Amygdala (tissue), 56 donors: ENCODE measurements around the gene VIPAS39.

ENCODE experiments used
- DNase-seq, 56 donors: peaks; one replicate each; lab custom pipeline; 2025; lab: John Stamatoyannopoulos, UW

VIPAS39 gene

GRCh38 chr14:77457522-77458248 lies at the start of gene VIPAS39, which contains the start of gene AHSA1:
Gene VIPAS39, minus strand, starts transcription at chr14:77457601. Its CDS starts 3,499 bp downstream, at chr14:77454102.
Gene AHSA1, plus strand, starts transcription at chr14:77458093. Its CDS starts 97 bp downstream, at chr14:77458190.
- DNase-seq = peak; percentile 59 to 99 (median 97)

- no peak for DNase-seq
Measured at GRCh38 chr14:77505031-77505430, 47.6 kb upstream of the VIPAS39 start.

- no peak for DNase-seq
Measured at GRCh38 chr14:77503138-77503537, 45.7 kb upstream of the VIPAS39 start.

GRCh38 chr14:77502109-77502782 lies 44.8 kb upstream of the VIPAS39 start:
- DNase-seq = no peak

GRCh38 chr14:77498984-77499527 lies 41.7 kb upstream of the VIPAS39 start:
- no peak for DNase-seq

- DNase-seq = peak in 5 of 56 donors; percentile 6 to 15 (median 11)
Measured at GRCh38 chr14:77498120-77498979, 40.9 kb upstream of the VIPAS39 start, which contains the start of gene ISM2. Gene ISM2, minus strand, starts transcription at chr14:77498816. Its CDS starts 23 bp downstream, at chr14:77498793.

GRCh38 chr14:77495334-77495733 lies 37.9 kb upstream of the VIPAS39 start:
- peak in 4 of 56 donors; percentile 4 to 8 (median 6) for DNase-seq

- DNase-seq = no peak
Measured at GRCh38 chr14:77491056-77491455, 33.7 kb upstream of the VIPAS39 start.

GRCh38 chr14:77490347-77490986 lies 33.1 kb upstream of the VIPAS39 start:
- no peak for DNase-seq

GRCh38 chr14:77489041-77489440 lies 31.6 kb upstream of the VIPAS39 start:
- no peak for DNase-seq

- DNase-seq = no peak
Measured at GRCh38 chr14:77488558-77488957, 31.2 kb upstream of the VIPAS39 start.

GRCh38 chr14:77485901-77486678 lies 28.7 kb upstream of the VIPAS39 start:
- DNase-seq = no peak

- no peak for DNase-seq
Measured at GRCh38 chr14:77485256-77485655, 27.9 kb upstream of the VIPAS39 start.

GRCh38 chr14:77482422-77482821 lies 25.0 kb upstream of the VIPAS39 start:
- no peak for DNase-seq

GRCh38 chr14:77478796-77479195 lies 21.4 kb upstream of the VIPAS39 start:
- DNase-seq = no peak

GRCh38 chr14:77478029-77478428 lies 20.6 kb upstream of the VIPAS39 start:
- no peak for DNase-seq

GRCh38 chr14:77475432-77476115 lies 18.2 kb upstream of the VIPAS39 start:
- no peak for DNase-seq

GRCh38 chr14:77474479-77475177 lies 17.2 kb upstream of the VIPAS39 start:
- no peak for DNase-seq
